Naive thymus-derived CD8-positive, alpha-beta T cell (primary cell): ENCODE results near the gene IDH1. TPM values are rescaled to one million over a fixed set of nuclear protein-coding genes. Genes with fewer than 3 reads are reported as not detected.
A peak's percentile ranks its signal among the peaks of the same experiment; 100 is the strongest.
"Not testable (repeated sequence)": the region's sequence is repeated elsewhere in the genome, so short reads cannot be mapped to it uniquely, and the experiment has no call there.

Experiments
- ATAC-seq, 2 donors: fragments of 150-1000 bp; cut with Tn5 transposase in 1 of 2; sonication (Bioruptor Pico), chemical (Tn5 transposase) in 1 of 2; 1 replicate in 1 of 2; 2 replicates in 1 of 2; pipeline ENCODE4 v1.10.0; 2021; ENCODE audit warnings: mild to moderate bottlenecking in 2 of 2, moderate library complexity in 2 of 2
- POLR2A ChIA-PET: fragments of 350-600 bp; sonication (Branson Sonifier 250); formaldehyde crosslinking; loops from one replicate; lab custom pipeline; 2021; ENCODE audit warnings: antibody characterized with exemption; lab: Charles Lee
- DNase-seq, 10 donors: peaks; one replicate each; pipeline versions ENCODE4 v3.0.0 to v3.0.0-alpha.2; 2020 to 2022
- H3K27ac Mint-ChIP-seq, 10 donors: one replicate each; pipeline ENCODE4 v1.8.0; 2020 to 2022; ENCODE audit warnings: mild to moderate bottlenecking in 10 of 10, mixed read lengths in 10 of 10, moderate library complexity in 4 of 10, inconsistent platforms in 1 of 10
- H3K27me3 Mint-ChIP-seq, 5 donors: one replicate each; pipeline ENCODE4 v1.8.0; 2021 to 2022; ENCODE audit warnings: mixed read lengths in 5 of 5
- H3K36me3 Mint-ChIP-seq, 3 donors: one replicate each; pipeline ENCODE4 v1.8.0; 2020 to 2022; ENCODE audit warnings: mixed read lengths in 3 of 3, mild to moderate bottlenecking in 2 of 3, inconsistent platforms in 1 of 3
- H3K4me1 Mint-ChIP-seq, 4 donors: one replicate each; pipeline ENCODE4 v1.8.0; 2021 to 2022; ENCODE audit warnings: mixed read lengths in 4 of 4
- H3K4me3 Mint-ChIP-seq, 10 donors: one replicate each; pipeline ENCODE4 v1.8.0; 2020 to 2022; ENCODE audit warnings: mild to moderate bottlenecking in 10 of 10, mixed read lengths in 10 of 10, moderate library complexity in 6 of 10, inconsistent platforms in 1 of 10
- H3K9me3 Mint-ChIP-seq, 9 donors: one replicate each; pipeline ENCODE4 v1.8.0; 2020 to 2022; ENCODE audit warnings: mixed read lengths in 9 of 9, mild to moderate bottlenecking in 3 of 9, inconsistent platforms in 1 of 9, moderate library complexity in 1 of 9
- polyA plus RNA-seq, 3 donors: library from polyadenylated mRNA; unstranded; fragments of 300-500 nt; fragmentation: Illumina TruSeq; gene quantifications; one replicate each; pipeline ENCODE4 v1.2.3, GENCODE V29; 2021
- total RNA-seq, 8 experiments: library from RNA in 2 of 8; stranded (reverse) in 2 of 8; gene quantifications; one replicate each; pipeline ENCODE4 v1.2.3 and lab custom pipeline; 2021 to 2026

The IDH1 gene
- total and polyA plus RNA-seq, 5 experiments from 2014 or later, result 2.6 to 20.8 (median 5.5) TPM

DNA sequence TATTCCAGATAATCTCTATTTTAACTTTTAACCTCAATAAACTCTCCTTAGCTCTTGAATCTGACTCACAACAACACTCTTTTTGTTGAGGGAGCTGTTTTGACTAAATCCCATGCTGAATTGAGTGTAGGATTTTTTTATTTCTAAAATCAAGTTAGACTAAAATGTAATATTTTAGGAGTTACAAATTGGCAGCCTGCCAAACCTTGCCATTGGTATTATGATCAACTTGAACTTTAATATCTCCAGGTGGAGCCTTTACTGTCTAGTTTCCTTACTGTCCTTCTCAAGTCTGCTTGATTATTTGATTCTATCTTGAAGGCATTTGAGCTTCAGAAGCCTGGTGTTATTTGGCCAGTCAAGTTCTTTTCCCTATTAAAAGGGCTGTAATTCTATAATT is 19.9 kb upstream of the IDH1 start:
- H3K4me1 Mint-ChIP-seq, result peaks cover 17 to 38% (median 35%) of the 10 kb centered on the region in 4 donors
- H3K36me3 Mint-ChIP-seq, result peaks cover 42 to 88% (median 55%) of the 10 kb centered on the region in 3 donors
- POLR2A ChIA-PET, result no interaction called here
- no peaks in the 10 kb centered on the region for H3K27me3 Mint-ChIP-seq
- no peak for DNase-seq
- no peak overlapping the region for H3K4me3 Mint-ChIP-seq
- peak overlapping the region in 3 of 10 donors; percentile 17 to 29 (median 29) for H3K27ac Mint-ChIP-seq
- no peak for ATAC-seq
- H3K9me3 Mint-ChIP-seq, result peaks cover 0 to 8% (median 0%) of the 10 kb centered on the region in 9 donors

DNA sequence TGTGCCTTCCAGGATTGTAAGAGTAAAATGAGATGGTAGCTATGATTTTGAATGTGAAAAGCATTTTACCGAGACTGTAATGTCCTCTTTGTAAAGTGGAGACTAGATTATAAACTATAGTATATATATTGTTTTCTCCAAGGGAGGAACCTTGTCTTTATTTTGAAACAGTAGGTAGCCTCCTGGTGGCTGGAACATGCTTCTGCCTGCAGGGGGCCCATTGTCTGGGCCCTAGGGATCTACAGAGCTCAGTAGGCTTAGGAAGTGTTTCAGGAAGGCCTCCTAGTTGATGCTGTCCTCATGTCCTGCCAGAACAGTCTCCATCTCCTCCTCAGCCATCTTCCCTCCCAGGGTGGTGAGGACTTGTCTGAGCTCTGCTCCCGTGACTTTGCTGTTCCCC is 14.2 kb upstream of the IDH1 start:
- ATAC-seq (no peak), DNase-seq (no peak)
- Mint-ChIP-seq H3K4me1 (peaks cover 23 to 63% (median 56%) of the 10 kb centered on the region in 4 donors), H3K4me3 (peak overlapping the region in 4 of 10 donors; percentile 10 to 95 (median 32)), H3K27ac (peak overlapping the region in 9 of 10 donors; percentile 21 to 84 (median 46)), H3K36me3 (peaks cover 7 to 33% (median 13%) of the 10 kb centered on the region in 3 donors), H3K27me3 (no peaks in the 10 kb centered on the region), H3K9me3 (no peaks in the 10 kb centered on the region)
- POLR2A ChIA-PET, result interaction anchor here (0.7 to 8.1 kb wide), 2 partner anchors 15 to 748 kb away, joined by 3 to 98 read pairs; partner anchors contain the start of gene IDH1

DNA sequence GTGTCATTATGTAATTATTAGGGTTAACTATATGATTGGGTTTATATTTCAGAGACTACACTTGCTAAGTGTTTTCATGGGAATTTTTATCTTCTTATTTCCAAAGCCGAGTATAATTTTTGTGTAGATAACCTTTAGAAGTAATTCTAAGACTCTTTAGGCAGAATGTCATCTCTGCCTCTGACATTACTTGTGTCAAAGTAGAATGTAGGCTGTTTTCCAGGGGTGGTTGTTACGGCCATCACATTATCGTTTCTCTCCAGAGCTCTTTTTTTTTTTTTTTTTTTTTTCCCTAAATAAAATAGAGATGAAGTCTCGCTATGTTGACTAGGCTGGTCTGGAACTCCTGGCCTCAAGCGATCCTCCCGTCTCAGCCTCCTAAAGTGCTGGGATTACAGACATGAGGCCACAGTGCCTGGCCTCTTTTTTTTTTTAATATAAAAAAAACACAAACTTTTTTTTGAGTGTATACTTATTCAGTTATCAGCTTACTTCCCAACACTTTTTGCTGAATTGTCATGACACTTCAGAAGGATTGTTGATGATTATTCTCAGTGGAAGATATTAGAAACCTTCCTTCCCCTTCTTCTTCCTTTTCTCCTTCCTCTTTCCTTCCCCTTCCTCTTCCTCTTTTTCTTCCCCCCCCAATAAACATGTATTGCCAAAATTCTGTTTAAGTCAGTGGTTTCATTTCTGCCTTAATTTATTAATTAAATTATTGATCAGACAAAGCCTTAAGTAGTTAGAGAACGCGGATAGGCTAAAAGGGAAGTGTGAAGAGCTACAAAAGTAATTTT is 13.5 kb upstream of the IDH1 start:
- Mint-ChIP-seq H3K27me3 (no peaks in the 10 kb centered on the region), H3K27ac (peak overlapping the region in 7 of 10 donors; percentile 58 to 97 (median 83)), H3K36me3 (peaks cover 6 to 25% (median 8%) of the 10 kb centered on the region in 3 donors), H3K4me1 (peaks cover 23 to 61% (median 51%) of the 10 kb centered on the region in 4 donors), H3K4me3 (peak overlapping the region in 9 of 10 donors; percentile 79 to 99 (median 96)), H3K9me3 (no peaks in the 10 kb centered on the region)
- no peak for DNase-seq
- POLR2A ChIA-PET, result interaction anchor here (8.1 kb wide), 1 partner anchor 14 kb away, joined by 98 read pairs; the partner anchor contains the start of gene IDH1
- ATAC-seq, result no peak

DNA sequence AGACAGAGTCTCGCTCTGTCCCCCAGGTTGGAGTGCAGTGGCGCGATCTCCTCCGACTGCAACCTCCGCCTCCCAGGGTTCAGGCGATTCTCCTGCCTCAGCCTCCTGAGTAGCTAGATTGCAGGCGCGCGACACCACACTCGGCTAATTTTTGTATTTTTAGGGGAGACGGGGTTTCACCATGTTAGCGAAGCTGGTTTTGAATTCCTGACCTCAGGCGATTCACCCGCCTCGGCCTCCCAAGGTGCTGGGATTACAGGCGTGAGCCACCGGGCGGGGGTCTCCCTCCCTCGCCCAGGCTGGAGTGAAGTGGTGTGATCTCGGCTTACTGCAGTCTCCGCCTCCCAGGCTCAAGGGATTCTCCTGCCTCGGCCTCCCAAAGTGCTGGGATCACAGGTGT is 12.7 kb upstream of the IDH1 start:
- DNase-seq, H3K9me3 Mint-ChIP-seq, H3K27me3 Mint-ChIP-seq, ATAC-seq: not testable (repeated sequence)
- peaks cover 6 to 21% (median 8%) of the 10 kb centered on the region in 3 donors for H3K36me3 Mint-ChIP-seq
- peak overlapping the region; percentile 88 to 99 (median 96) for H3K4me3 Mint-ChIP-seq
- peak overlapping the region; percentile 58 to 98 (median 84) for H3K27ac Mint-ChIP-seq
- POLR2A ChIA-PET, result interaction anchor here (8.1 kb wide), 1 partner anchor 14 kb away, joined by 98 read pairs; the partner anchor contains the start of gene IDH1
- H3K4me1 Mint-ChIP-seq, result peaks cover 23 to 61% (median 51%) of the 10 kb centered on the region in 4 donors

DNA sequence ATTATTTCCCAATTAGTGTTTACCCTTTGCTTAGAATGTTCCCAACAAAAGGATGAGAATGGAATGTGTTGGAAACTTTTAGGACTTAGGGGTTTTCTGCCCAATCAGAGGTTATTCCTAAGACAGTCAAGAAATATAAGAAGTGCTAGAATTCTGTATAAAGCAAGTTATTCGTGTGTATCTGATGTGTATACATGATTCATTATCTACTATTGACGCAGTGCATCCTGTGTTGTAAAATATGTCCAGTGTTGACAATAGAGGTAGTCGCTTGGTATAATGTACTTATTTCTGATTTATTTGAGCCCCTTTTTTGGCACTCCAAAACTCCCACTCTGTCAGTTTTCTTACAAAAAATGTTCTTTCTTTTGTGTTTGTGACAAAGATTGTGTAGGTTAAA is 12.1 kb upstream of the IDH1 start:
- Mint-ChIP-seq H3K4me3 (peak overlapping the region; percentile 88 to 99 (median 96)), H3K27ac (peak overlapping the region; percentile 94 to 99 (median 98)), H3K9me3 (no peaks in the 10 kb centered on the region), H3K36me3 (peaks cover 6 to 16% (median 8%) of the 10 kb centered on the region in 3 donors), H3K27me3 (no peaks in the 10 kb centered on the region), H3K4me1 (peaks cover 23 to 61% (median 51%) of the 10 kb centered on the region in 4 donors)
- ATAC-seq (no peak), DNase-seq (no peak)
- POLR2A ChIA-PET, result interaction anchor here (1.2 to 8.1 kb wide), 4 partner anchors 11 to 1102 kb away, joined by 3 to 98 read pairs (median 8); partner anchors contain the start of genes CREB1 and IDH1

DNA sequence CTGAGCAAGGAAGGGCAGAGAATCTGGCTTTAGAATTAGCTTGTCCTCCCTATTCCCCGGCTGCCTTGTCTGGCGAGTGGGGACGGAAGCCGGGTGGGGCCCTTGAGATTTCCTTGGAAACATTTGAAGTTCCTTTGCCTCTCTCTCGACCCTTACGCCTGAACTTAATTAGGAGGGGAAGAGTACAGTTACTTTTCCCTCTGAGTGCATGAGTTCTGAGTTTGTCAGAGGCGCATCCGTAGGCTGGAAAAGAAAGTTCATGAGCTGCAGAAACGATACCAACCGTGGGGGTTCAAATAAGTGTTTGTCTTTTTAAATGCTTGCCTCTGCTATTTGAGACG is 11.7 kb upstream of the IDH1 start:
- H3K27ac Mint-ChIP-seq, result peak overlapping the region; percentile 94 to 99 (median 98)
- H3K9me3 Mint-ChIP-seq, result no peaks in the 10 kb centered on the region
- peak overlapping the region; percentile 88 to 99 (median 96) for H3K4me3 Mint-ChIP-seq
- POLR2A ChIA-PET, result interaction anchor here (0.8 to 8.1 kb wide), 6 partner anchors 12 to 1102 kb away, joined by 3 to 98 read pairs (median 4); partner anchors contain the start of genes CREB1 and IDH1
- DNase-seq (no peak), ATAC-seq (peak; percentile 10 to 17)
- H3K27me3 Mint-ChIP-seq, result no peaks in the 10 kb centered on the region
- peaks cover 5 to 12% (median 8%) of the 10 kb centered on the region in 3 donors for H3K36me3 Mint-ChIP-seq
- peaks cover 22 to 61% (median 51%) of the 10 kb centered on the region in 4 donors for H3K4me1 Mint-ChIP-seq

DNA sequence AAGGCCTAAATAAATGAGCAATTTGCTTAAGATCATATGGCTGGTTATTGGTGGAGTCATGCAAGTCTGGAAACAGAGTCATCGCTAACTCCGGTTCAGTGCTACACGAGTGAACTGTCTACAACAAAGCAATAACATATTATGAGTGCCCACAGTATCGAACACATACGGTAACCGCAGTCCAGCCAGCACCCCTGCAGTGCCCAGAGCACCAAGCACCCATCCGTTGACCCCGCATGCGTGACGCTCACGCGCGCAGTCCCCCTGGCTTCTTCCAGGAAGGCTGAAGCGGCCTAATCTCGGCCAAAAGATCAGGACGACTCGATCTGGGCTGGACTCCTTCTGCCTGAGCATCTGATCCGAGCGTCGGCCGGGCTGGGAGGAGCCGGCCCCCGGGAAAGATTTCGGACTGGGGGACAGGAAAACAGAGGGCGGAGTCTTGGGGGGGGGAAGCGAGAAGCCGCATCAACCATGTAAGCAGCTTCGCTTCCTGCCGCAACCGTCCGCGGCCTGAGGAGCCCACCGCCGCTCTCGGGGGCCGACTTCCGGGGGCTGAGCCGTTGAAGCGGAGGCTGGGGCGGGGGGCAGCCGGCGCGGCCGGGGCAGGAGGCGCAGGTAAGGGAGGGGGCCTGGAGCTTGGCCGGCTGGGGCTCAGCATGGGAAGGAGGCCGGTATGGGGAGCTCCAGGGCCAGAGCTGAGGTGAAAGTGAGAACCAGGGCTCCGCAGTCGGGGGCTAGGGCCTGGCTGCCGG is 11.1 kb upstream of the IDH1 start, which contains the start of gene PIKFYVE:
PIKFYVE (plus strand) TSS at position 455 of the 752 bp plus-strand sequence. CDS start 5,265 bp downstream, outside the sequence.
- Mint-ChIP-seq H3K4me1 (peaks cover 19 to 57% (median 49%) of the 10 kb centered on the region in 4 donors), H3K4me3 (peak within 1 kb of the TSS; percentile 88 to 99 (median 96)), H3K27me3 (no peaks in the 10 kb centered on the region), H3K9me3 (no peaks in the 10 kb centered on the region), H3K36me3 (peaks cover 0 to 7% (median 4%) of the 10 kb centered on the region in 3 donors), H3K27ac (peak within 1 kb of the TSS; percentile 94 to 99 (median 98))
- DNase-seq, result peak; percentile 65 to 93 (median 85)
- ATAC-seq, result peak; percentile 82 to 83
- POLR2A ChIA-PET, result interaction anchor here (0.8 to 8.1 kb wide), 7 partner anchors 12 to 1101 kb away, joined by 3 to 98 read pairs (median 5); partner anchors contain the start of genes CREB1, IDH1 and METTL21A

DNA sequence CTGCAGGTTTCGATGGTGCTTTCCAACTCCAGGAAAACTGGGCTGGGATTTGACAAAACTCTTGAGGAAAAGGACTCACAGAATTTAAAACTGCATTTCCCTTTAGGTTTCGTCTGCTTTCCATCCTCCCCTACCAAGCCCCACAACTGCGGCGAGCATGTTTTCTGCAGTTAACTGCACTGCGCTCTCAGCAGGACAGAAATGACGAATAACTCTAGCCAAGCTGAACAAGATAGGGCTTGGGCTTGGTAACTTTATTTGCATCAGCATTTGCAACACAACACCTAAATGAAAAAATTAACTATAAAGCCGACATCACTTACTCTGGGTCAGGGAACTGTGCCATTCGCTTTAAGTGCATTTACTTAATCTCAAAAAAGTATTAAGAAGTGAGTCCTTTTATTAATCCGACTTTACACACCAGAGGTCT is 10.5 kb upstream of the IDH1 start:
- POLR2A ChIA-PET, result interaction anchor here (0.6 to 8.1 kb wide), 7 partner anchors 11 to 1101 kb away, joined by 3 to 98 read pairs (median 5); partner anchors contain the start of genes CREB1, IDH1 and METTL21A
- peak; percentile 62 to 73 for ATAC-seq
- H3K9me3 Mint-ChIP-seq, result no peaks in the 10 kb centered on the region
- H3K4me1 Mint-ChIP-seq, result peaks cover 19 to 56% (median 48%) of the 10 kb centered on the region in 4 donors
- no peaks in the 10 kb centered on the region for H3K27me3 Mint-ChIP-seq
- H3K27ac Mint-ChIP-seq, result peak overlapping the region; percentile 94 to 99 (median 98)
- DNase-seq, result peak; percentile 17 to 77 (median 59)
- peak overlapping the region; percentile 88 to 99 (median 96) for H3K4me3 Mint-ChIP-seq
- H3K36me3 Mint-ChIP-seq, result peaks cover 0 to 3% (median 2%) of the 10 kb centered on the region in 3 donors

DNA sequence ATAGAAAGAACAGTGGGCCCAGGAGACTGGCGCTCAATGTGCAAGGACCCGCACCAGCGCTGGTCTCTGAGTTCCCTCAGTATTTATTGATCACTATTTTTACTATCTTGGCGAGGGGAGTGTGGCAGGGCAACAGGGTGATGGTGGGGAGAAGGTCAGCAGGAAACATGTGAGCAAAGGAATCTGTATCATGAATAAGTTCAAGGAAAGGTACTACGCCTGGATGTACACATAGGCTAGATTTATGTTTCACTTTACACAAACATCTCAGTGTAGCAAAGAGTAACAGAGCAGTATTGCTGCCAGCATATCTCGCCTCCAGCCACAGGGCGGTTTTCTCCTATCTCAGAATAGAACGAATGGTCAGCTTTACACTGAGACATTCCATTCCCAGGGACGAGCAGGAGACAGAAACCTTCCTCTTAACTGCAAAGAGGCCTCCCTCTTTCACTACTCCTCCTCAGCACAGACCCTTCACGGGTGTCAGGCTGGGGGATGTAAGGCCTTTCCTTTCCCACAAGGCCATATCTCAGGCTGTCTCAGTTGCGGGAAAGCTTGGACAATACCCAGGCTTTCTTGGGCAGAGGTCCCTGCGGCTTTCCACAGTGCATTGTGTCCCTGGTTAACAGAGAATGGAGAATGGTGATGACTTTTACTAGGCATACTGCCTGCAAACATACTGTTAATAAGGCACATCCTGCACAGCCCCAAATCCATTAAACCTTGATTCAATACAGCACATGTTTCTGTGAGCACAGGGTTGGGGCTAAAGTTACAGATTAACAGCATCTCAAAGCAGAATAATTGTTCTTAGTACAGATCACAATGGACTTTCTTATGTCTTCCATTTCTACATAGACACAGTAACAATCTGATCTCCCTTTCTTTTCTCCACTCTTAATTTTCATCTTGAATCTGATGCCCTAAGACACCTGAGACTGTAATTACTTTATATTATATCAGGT is 2.3 kb upstream of the IDH1 start:
- Mint-ChIP-seq H3K4me3 (peak overlapping the region in 5 of 10 donors; percentile 0 to 52 (median 50)), H3K4me1 (peaks cover 11 to 31% (median 28%) of the 10 kb centered on the region in 4 donors)
- H3K9me3 Mint-ChIP-seq, DNase-seq, H3K27ac Mint-ChIP-seq, H3K36me3 Mint-ChIP-seq, H3K27me3 Mint-ChIP-seq, ATAC-seq: not testable (repeated sequence)
- POLR2A ChIA-PET, result interaction anchor here (6.2 kb wide), 1 partner anchor 11 kb away, joined by 98 read pairs; the partner anchor contains the start of gene PIKFYVE

DNA sequence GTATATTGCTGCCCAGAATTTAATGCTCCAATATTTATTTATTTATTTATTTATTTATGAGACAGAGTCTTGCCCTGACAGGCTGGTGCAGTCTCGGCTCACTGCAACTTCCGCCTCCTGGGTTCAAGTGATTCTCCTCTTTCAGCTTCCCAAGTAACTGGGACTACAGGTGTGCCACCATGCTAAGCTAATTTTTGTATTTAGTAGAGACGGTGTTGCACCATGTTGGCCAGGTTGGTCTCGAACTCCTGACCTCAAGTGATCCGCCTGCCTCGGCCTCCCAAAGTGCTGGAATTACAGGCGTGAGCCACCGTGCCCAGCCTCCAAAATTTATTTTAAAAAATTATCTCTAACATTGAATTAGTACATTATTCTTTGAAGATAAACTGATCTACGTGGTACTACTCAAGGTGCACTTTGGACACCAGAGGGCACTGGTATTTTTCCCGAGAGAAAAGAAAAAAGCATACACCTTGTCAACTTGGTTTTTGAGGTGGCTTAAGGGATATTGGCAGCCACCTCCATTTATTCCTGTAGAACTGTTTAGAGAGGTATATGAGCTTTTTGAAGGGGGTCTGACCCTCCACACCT is 1.4 kb upstream of the IDH1 start:
- POLR2A ChIA-PET, result interaction anchor here (6.2 kb wide), 1 partner anchor 12 kb away, joined by 98 read pairs; the partner anchor contains the start of gene PIKFYVE
- Mint-ChIP-seq H3K36me3 (peaks cover 0 to 12% (median 2%) of the 10 kb centered on the region in 3 donors), H3K4me3 (peak overlapping the region; percentile 95 to 100 (median 99)), H3K27me3 (peaks cover 0 to 2% (median 0%) of the 10 kb centered on the region in 5 donors), H3K4me1 (peaks cover 11 to 39% (median 29%) of the 10 kb centered on the region in 4 donors), H3K27ac (peak overlapping the region in 1 of 10 donors; percentile 9), H3K9me3 (no peaks in the 10 kb centered on the region)
- no peak for ATAC-seq
- peak in 1 of 10 donors; percentile 11 for DNase-seq
